H1 (cell line): ENCODE data around the gene MDFI.

Experiments
- CHD1 ChIP-seq: IDR thresholded peaks from 2 replicates; pipeline ENCODE4 v1.6.1; 2012; ENCODE audit warnings: low read depth, low read length, improper control_type of control experiment
- MAFK ChIP-seq: IDR thresholded peaks from 2 replicates; pipeline ENCODE4 v1.6.1; 2012; ENCODE audit warnings: low read depth, mild to moderate bottlenecking, improper control_type of control experiment, low read length
- RBBP5 ChIP-seq: IDR thresholded peaks from 2 replicates; pipeline ENCODE4 v1.7.1; 2012; ENCODE audit warnings: low read depth, mild to moderate bottlenecking, inconsistent platforms, low read length, moderate library complexity, borderline replicate concordance
- SIN3A ChIP-seq, 2 experiments: IDR thresholded peaks in 1 of 2; conservative IDR thresholded peaks in 1 of 2; 2 replicates each; pipeline ENCODE4 v1.6.1; 2011 to 2012; ENCODE audit warnings: low read length in 2 of 2, improper control_type of control experiment in 1 of 2, low read depth in 1 of 2, mild to moderate bottlenecking in 1 of 2
- SIX5 ChIP-seq: IDR thresholded peaks from 2 replicates; pipeline ENCODE4 v1.6.1; 2011; ENCODE audit warnings: mild to moderate bottlenecking, low read depth, low read length
- SP1 ChIP-seq: IDR thresholded peaks from 2 replicates; pipeline ENCODE4 v1.6.1; 2011; ENCODE audit warnings: low read depth, low read length
- SP2 ChIP-seq: IDR thresholded peaks from 2 replicates; pipeline ENCODE4 v1.6.1; 2012; ENCODE audit warnings: mild to moderate bottlenecking, low read length, inconsistent platforms
- ZNF274 ChIP-seq: IDR thresholded peaks from 2 replicates; pipeline ENCODE4 v1.7.0; 2012; ENCODE audit warnings: low read length, borderline replicate concordance; ENCODE audit errors: extremely low read depth
- TF ChIP-seq, protein P1 (sequence below), 3 experiments: IDR thresholded peaks; 1 replicate in 2 of 3; 2 replicates in 1 of 3; pipeline versions ENCODE4 v1.5.1 to v1.6.1; 2011; ENCODE audit warnings: low read length in 3 of 3, mild to moderate bottlenecking in 3 of 3, inconsistent platforms in 2 of 3, low read depth in 1 of 3, moderate library complexity in 1 of 3; ENCODE audit not compliant: insufficient read depth in 1 of 3; ENCODE audit errors: control extremely low read depth in 1 of 3
- TF ChIP-seq, protein P2 (sequence below): IDR thresholded peaks from 2 replicates; pipeline ENCODE4 v1.6.1; 2012; ENCODE audit warnings: inconsistent platforms

DNA sequence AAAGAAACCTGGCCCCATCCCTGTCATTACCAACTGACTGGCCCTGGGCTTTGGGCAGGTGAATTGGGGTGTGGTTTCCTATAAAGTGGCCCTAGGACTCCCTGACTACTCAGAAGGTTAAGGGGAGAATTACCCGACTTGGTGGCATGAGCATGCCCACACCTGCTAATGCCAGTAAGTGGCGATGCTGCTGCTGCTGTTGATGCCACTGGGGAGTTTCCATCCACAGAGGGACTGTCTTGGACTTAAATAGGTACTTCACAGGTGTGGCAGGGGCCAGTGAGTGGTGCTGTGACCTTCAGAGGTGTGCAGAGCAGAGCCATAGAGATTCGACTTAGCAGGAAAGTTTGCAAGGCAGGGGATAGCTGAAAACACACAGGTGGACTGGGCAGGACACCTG is 32.6 kb upstream of the MDFI start:
- TF ChIP-seq SP2: no peak
- TF ChIP-seq RBBP5: no peak
- no peak for TF ChIP-seq SIN3A (conservative IDR thresholded peaks at IDR 0.05 in 1 of 2, IDR thresholded peaks at IDR 0.05 in 1 of 2; ENCODE audit: low read depth in 1 of 2, low read length in 2 of 2)
- no peak for TF ChIP-seq CHD1
- TF ChIP-seq, protein P1, sequence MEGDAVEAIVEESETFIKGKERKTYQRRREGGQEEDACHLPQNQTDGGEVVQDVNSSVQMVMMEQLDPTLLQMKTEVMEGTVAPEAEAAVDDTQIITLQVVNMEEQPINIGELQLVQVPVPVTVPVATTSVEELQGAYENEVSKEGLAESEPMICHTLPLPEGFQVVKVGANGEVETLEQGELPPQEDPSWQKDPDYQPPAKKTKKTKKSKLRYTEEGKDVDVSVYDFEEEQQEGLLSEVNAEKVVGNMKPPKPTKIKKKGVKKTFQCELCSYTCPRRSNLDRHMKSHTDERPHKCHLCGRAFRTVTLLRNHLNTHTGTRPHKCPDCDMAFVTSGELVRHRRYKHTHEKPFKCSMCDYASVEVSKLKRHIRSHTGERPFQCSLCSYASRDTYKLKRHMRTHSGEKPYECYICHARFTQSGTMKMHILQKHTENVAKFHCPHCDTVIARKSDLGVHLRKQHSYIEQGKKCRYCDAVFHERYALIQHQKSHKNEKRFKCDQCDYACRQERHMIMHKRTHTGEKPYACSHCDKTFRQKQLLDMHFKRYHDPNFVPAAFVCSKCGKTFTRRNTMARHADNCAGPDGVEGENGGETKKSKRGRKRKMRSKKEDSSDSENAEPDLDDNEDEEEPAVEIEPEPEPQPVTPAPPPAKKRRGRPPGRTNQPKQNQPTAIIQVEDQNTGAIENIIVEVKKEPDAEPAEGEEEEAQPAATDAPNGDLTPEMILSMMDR (IDR thresholded peaks at IDR 0.05; ENCODE audit: control extremely low read depth in 1 of 3, insufficient read depth in 1 of 3, low read depth in 1 of 3, low read length in 3 of 3): no peak
- TF ChIP-seq SIX5: no peak
- no peak for TF ChIP-seq ZNF274
- no peak for TF ChIP-seq SP1
- TF ChIP-seq, protein P2, sequence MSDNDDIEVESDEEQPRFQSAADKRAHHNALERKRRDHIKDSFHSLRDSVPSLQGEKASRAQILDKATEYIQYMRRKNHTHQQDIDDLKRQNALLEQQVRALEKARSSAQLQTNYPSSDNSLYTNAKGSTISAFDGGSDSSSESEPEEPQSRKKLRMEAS: no peak
- TF ChIP-seq MAFK: no peak
